Stimulated activated CD4-positive, alpha-beta T cell treated with anti-CD3 and anti-CD28 coated beads, Interleukin-12 subunit alpha, Interleukin-12 subunit beta, amount 100 ng/mL, for 4 hours (primary cell): Measurements from ENCODE around the gene TMEM50A.
A peak's percentile ranks its signal among the peaks of the same experiment; 100 is the strongest.
"Not testable (repeated sequence)": the region's sequence is repeated elsewhere in the genome, so short reads cannot be mapped to it uniquely, and the experiment has no call there.

Source experiments
- DNase-seq: peaks from one replicate; pipeline ENCODE4 v3.0.0-alpha.2; 2020

TMEM50A gene

GRCh38 chr1:25338188-25338981 lies at the start of gene TMEM50A:
Gene TMEM50A, plus strand, starts transcription at chr1:25338334. Its CDS starts 2,153 bp downstream, at chr1:25340487.
- DNase-seq: peak; percentile 87

GRCh38 chr1:25288573-25289101 lies 49.5 kb upstream of the TMEM50A start:
- DNase-seq: not testable (repeated sequence)

GRCh38 chr1:25290043-25290442 lies 48.1 kb upstream of the TMEM50A start:
- DNase-seq: not testable (repeated sequence)

- not testable (repeated sequence) for DNase-seq
These were observed 44.7 kb upstream of the TMEM50A start for GRCh38 chr1:25293426-25293825.

- not testable (repeated sequence) for DNase-seq
These were observed 43.0 kb upstream of the TMEM50A start for GRCh38 chr1:25294889-25295826.

- DNase-seq: not testable (repeated sequence)
These were observed 41.6 kb upstream of the TMEM50A start for GRCh38 chr1:25296501-25296900.

GRCh38 chr1:25300729-25301128 lies 37.4 kb upstream of the TMEM50A start:
- not testable (repeated sequence) for DNase-seq

GRCh38 chr1:25302330-25302729 lies 35.8 kb upstream of the TMEM50A start:
- DNase-seq: not testable (repeated sequence)

- not testable (repeated sequence) for DNase-seq
These were observed 33.2 kb upstream of the TMEM50A start for GRCh38 chr1:25304936-25305335.

- not testable (repeated sequence) for DNase-seq
These were observed 30.0 kb upstream of the TMEM50A start for GRCh38 chr1:25308168-25308567.

- not testable (repeated sequence) for DNase-seq
These were observed 29.0 kb upstream of the TMEM50A start for GRCh38 chr1:25309085-25309484.

- not testable (repeated sequence) for DNase-seq
These were observed 28.6 kb upstream of the TMEM50A start for GRCh38 chr1:25309486-25309885.

GRCh38 chr1:25312806-25313470 lies 25.2 kb upstream of the TMEM50A start:
- not testable (repeated sequence) for DNase-seq

- not testable (repeated sequence) for DNase-seq
These were observed 17.7 kb upstream of the TMEM50A start for GRCh38 chr1:25320314-25320938.

GRCh38 chr1:25322127-25322526 lies 16.0 kb upstream of the TMEM50A start:
- DNase-seq: not testable (repeated sequence)

- DNase-seq: not testable (repeated sequence)
These were observed 13.7 kb upstream of the TMEM50A start for GRCh38 chr1:25324407-25324806.

- not testable (repeated sequence) for DNase-seq
These were observed 10.0 kb upstream of the TMEM50A start for GRCh38 chr1:25327864-25328790.

- DNase-seq: not testable (repeated sequence)
These were observed 9.3 kb upstream of the TMEM50A start for GRCh38 chr1:25328791-25329185.

GRCh38 chr1:25329336-25329735 lies 8.8 kb upstream of the TMEM50A start:
- not testable (repeated sequence) for DNase-seq

GRCh38 chr1:25329950-25330349 lies 8.2 kb upstream of the TMEM50A start:
- not testable (repeated sequence) for DNase-seq

GRCh38 chr1:25336922-25337354 lies 1.2 kb upstream of the TMEM50A start:
- peak; percentile 14 for DNase-seq
